ENCODE data around the gene GPRASP1.
"Not testable (repeated sequence)": the region's sequence is repeated elsewhere in the genome, so short reads cannot be mapped to it uniquely, and the experiment has no call there.

The GPRASP1 gene

GRCh38 chrX:102669526-102669925, 18.2 kb downstream of the GPRASP1 start:
- ChIA-PET CTCF (no interaction called here), POLR2A (ENCODE audit: low non-redundant PET) (no interaction called here)
- no peak for DNase-seq (ENCODE audit: low spot score)
- no peak for TF ChIP-seq CTCF (conservative IDR thresholded peaks at IDR 0.05; ENCODE audit: low read depth)
- no peak overlapping the region for H3K27ac ChIP-seq

- DNase-seq (ENCODE audit: low spot score) = no peak
- ChIA-PET POLR2A (ENCODE audit: low non-redundant PET) (no interaction called here), CTCF (interaction anchor here (0.8 kb wide), 1 partner anchor 61 kb away, joined by 3 read pairs; no protein-coding TSS in a partner anchor)
- no peak overlapping the region for H3K27ac ChIP-seq
- TF ChIP-seq CTCF (conservative IDR thresholded peaks at IDR 0.05; ENCODE audit: low read depth) = no peak
Measured at GRCh38 chrX:102672856-102673255, 21.6 kb downstream of the GPRASP1 start.

GRCh38 chrX:102677479-102677878, 26.2 kb downstream of the GPRASP1 start:
- DNase-seq (ENCODE audit: low spot score); POLR2A ChIA-PET (ENCODE audit: low non-redundant PET); CTCF ChIA-PET; H3K27ac ChIP-seq: not testable (repeated sequence)

GRCh38 chrX:102684772-102685520, 33.7 kb downstream of the GPRASP1 start:
- CTCF ChIA-PET = no interaction called here
- no peak for TF ChIP-seq CTCF (conservative IDR thresholded peaks at IDR 0.05; ENCODE audit: low read depth)
- DNase-seq (ENCODE audit: low spot score) = no peak
- no peak overlapping the region for H3K27ac ChIP-seq
- POLR2A ChIA-PET (ENCODE audit: low non-redundant PET) = no interaction called here

- TF ChIP-seq CTCF (conservative IDR thresholded peaks at IDR 0.05; ENCODE audit: low read depth) = no peak
- no peak for DNase-seq (ENCODE audit: low spot score)
- CTCF ChIA-PET = no interaction called here
- POLR2A ChIA-PET (ENCODE audit: low non-redundant PET) = no interaction called here
- H3K27ac ChIP-seq = no peak overlapping the region
Measured at GRCh38 chrX:102694749-102695148, 43.5 kb downstream of the GPRASP1 start.

- no peak overlapping the region for H3K27ac ChIP-seq
- ChIA-PET POLR2A (ENCODE audit: low non-redundant PET) (no interaction called here), CTCF (interaction anchor here (0.6 kb wide), 1 partner anchor 57 kb away, joined by 4 read pairs; no protein-coding TSS in a partner anchor)
- DNase-seq (ENCODE audit: low spot score) = no peak
- TF ChIP-seq CTCF (conservative IDR thresholded peaks at IDR 0.05; ENCODE audit: low read depth) = no peak
Measured at GRCh38 chrX:102696306-102696705, 45.0 kb downstream of the GPRASP1 start.

- no peak overlapping the region for H3K27ac ChIP-seq
- CTCF ChIA-PET = no interaction called here
- no peak for TF ChIP-seq CTCF (conservative IDR thresholded peaks at IDR 0.05; ENCODE audit: low read depth)
- POLR2A ChIA-PET (ENCODE audit: low non-redundant PET) = no interaction called here
- DNase-seq (ENCODE audit: low spot score) = no peak
Measured at GRCh38 chrX:102697494-102697893, 46.2 kb downstream of the GPRASP1 start.

Data from RWPE1 (cell line).